Measurements from ENCODE around the gene RAPGEF1. TPM values are rescaled to one million over a fixed set of nuclear protein-coding genes. Genes with fewer than 3 reads are reported as not detected.

Gene RAPGEF1
- total and polyA plus RNA-seq, 2 donors (not counting 3 experiments of a cell fraction or from before 2014, with no cell fraction given) = 50.0 to 124 TPM

- ChIA-PET POLR2A (no interaction called here), CTCF (no interaction called here)
- BruUV-seq (replicated peaks) = no TSS peak
- Histone ChIP-seq H3K4me3 (replicated peaks in 1 of 3; ENCODE audit: insufficient read depth in 1 of 3, low read depth in 1 of 3, low read length in 3 of 3) (no peak overlapping the region), H3K4me1 (ENCODE audit: control insufficient read depth, extremely low read depth, insufficient read depth, low read length) (peaks cover 4% of the 10 kb centered on the region), H3K27me3 (ENCODE audit: control insufficient read depth in 2 of 2, insufficient read depth in 2 of 2, low read length in 2 of 2) (no peaks in the 10 kb centered on the region), H3K4me2 (ENCODE audit: insufficient read depth, low read length) (no peak overlapping the region), H3K27ac (ENCODE audit: insufficient read depth, low read depth, low read length) (no peak overlapping the region), H2AFZ (ENCODE audit: low read depth, low read length) (no peak overlapping the region), H3K79me2 (ENCODE audit: control insufficient read depth, insufficient read depth, low read length) (peaks cover 87% of the 10 kb centered on the region), H3K9ac (replicated peaks; ENCODE audit: extremely low read depth, insufficient read depth, low read length) (no peak overlapping the region), H4K20me1 (replicated peaks; ENCODE audit: control insufficient read depth, extremely low read depth, insufficient read depth, low read length) (no peaks in the 10 kb centered on the region), H3K36me3 (ENCODE audit: control insufficient read depth in 2 of 2, extremely low read depth in 1 of 2, insufficient read depth in 2 of 2, low read length in 2 of 2) (peaks cover 0 to 3% of the 10 kb centered on the region in 2 experiments), H3K9me3 (replicated peaks; ENCODE audit: control insufficient read depth, insufficient read depth, low read length) (no peaks in the 10 kb centered on the region), H3K9me1 (replicated peaks; ENCODE audit: control insufficient read depth, extremely low read depth, insufficient read depth, low read length) (no peaks in the 10 kb centered on the region)
- DNase-seq (ENCODE audit: low read depth, low spot score) = no peak
- intact Hi-C loops (cut with micrococcal nuclease) (no loop called here), dilution Hi-C loops (cut with MboI; ENCODE audit: extremely low pct_ligation_motif_present, low sequenced_read_pairs) (no loop called here)
- TF ChIP-seq POLR2A (IDR thresholded peaks at IDR 0.05; ENCODE audit: low read depth, low read length) (no peak), GATA2 (IDR thresholded peaks at IDR 0.05; ENCODE audit: insufficient read depth, insufficient read length, low read depth, low read length) (no peak), CTCF (IDR thresholded peaks at IDR 0.05; ENCODE audit: extremely low read depth in 1 of 2, insufficient read depth in 1 of 2, low read depth in 1 of 2, low read length in 2 of 2) (no peak), MYC (IDR thresholded peaks at IDR 0.05; ENCODE audit: low read depth, low read length) (no peak), JUN (IDR thresholded peaks at IDR 0.05; ENCODE audit: borderline replicate concordance, insufficient read depth, insufficient read length, low read depth) (no peak), POLR2AphosphoS5 (IDR thresholded peaks at IDR 0.05; ENCODE audit: insufficient read depth, low read depth, low read length) (no peak)
- TF ChIP-seq, protein P1, sequence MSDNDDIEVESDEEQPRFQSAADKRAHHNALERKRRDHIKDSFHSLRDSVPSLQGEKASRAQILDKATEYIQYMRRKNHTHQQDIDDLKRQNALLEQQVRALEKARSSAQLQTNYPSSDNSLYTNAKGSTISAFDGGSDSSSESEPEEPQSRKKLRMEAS (IDR thresholded peaks at IDR 0.05; ENCODE audit: insufficient read depth, insufficient read length) = no peak
- peak; percentile 37 for FAIRE-seq
Observed at GRCh38 chr9:131721076-131721475, 18.8 kb downstream of the RAPGEF1 start.
